DOHH2 (cell line): ENCODE results near the gene NOXO1.

Experiments used
- EZH2phosphoT487 ChIP-seq: fragments of 200-600 bp; sonication (generic); IDR thresholded peaks from 2 replicates; pipeline ENCODE4 v1.6.1; 2017; ENCODE audit warnings: borderline replicate concordance, mild to moderate bottlenecking, antibody characterized with exemption, low read length, moderate library complexity, mixed read lengths
- TF ChIP-seq, protein P1 (sequence below): fragments of 200-600 bp; sonication (generic); IDR thresholded peaks from one replicate; pipeline ENCODE4 v1.5.1; 2014; ENCODE audit warnings: antibody characterized with exemption, mild to moderate bottlenecking, low read depth, low read length; ENCODE audit not compliant: poor library complexity, severe bottlenecking

- TF ChIP-seq, protein P1, sequence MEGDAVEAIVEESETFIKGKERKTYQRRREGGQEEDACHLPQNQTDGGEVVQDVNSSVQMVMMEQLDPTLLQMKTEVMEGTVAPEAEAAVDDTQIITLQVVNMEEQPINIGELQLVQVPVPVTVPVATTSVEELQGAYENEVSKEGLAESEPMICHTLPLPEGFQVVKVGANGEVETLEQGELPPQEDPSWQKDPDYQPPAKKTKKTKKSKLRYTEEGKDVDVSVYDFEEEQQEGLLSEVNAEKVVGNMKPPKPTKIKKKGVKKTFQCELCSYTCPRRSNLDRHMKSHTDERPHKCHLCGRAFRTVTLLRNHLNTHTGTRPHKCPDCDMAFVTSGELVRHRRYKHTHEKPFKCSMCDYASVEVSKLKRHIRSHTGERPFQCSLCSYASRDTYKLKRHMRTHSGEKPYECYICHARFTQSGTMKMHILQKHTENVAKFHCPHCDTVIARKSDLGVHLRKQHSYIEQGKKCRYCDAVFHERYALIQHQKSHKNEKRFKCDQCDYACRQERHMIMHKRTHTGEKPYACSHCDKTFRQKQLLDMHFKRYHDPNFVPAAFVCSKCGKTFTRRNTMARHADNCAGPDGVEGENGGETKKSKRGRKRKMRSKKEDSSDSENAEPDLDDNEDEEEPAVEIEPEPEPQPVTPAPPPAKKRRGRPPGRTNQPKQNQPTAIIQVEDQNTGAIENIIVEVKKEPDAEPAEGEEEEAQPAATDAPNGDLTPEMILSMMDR: no peak
- no peak for TF ChIP-seq EZH2phosphoT487
These were observed 44.3 kb downstream of the NOXO1 start for GRCh38 chr16:1936945-1937479.
